Right forelimb (tissue), 1 donor: ENCODE results near the gene C6orf52.

Experiments
- DNase-seq: peaks from one replicate; pipeline ENCODE4 v3.0.0-alpha.2; 2018

C6orf52 gene

GRCh38 chr6:10644225-10644624 lies 50.2 kb downstream of the C6orf52 start:
- DNase-seq: no peak

- no peak for DNase-seq
Observed at GRCh38 chr6:10643201-10643651, 51.2 kb downstream of the C6orf52 start.

GRCh38 chr6:10641528-10641927 lies 52.9 kb downstream of the C6orf52 start:
- no peak for DNase-seq

GRCh38 chr6:10640412-10640811 lies 54.0 kb downstream of the C6orf52 start:
- DNase-seq: no peak

- no peak for DNase-seq
Observed at GRCh38 chr6:10633216-10633615, 61.2 kb downstream of the C6orf52 start.

GRCh38 chr6:10630178-10630577 lies 64.2 kb downstream of the C6orf52 start:
- DNase-seq: no peak

- no peak for DNase-seq
Observed at GRCh38 chr6:10627800-10628199, 66.6 kb downstream of the C6orf52 start.

GRCh38 chr6:10626154-10626741 lies 68.2 kb downstream of the C6orf52 start:
- DNase-seq: no peak

GRCh38 chr6:10624836-10625235 lies 69.6 kb downstream of the C6orf52 start:
- no peak for DNase-seq

GRCh38 chr6:10621847-10622246 lies 72.6 kb downstream of the C6orf52 start:
- DNase-seq: no peak
